GM19043 (cell line): ENCODE measurements around the gene THSD7A.
A peak's percentile ranks its signal among the peaks of the same experiment; 100 is the strongest.

ENCODE experiments used
- ATAC-seq: cut with Tn5 transposase; IDR thresholded peaks from one replicate; pipeline ENCODE4 v1.9.1; 2021; ENCODE audit warnings: low read depth; ENCODE audit not compliant: unreplicated experiment

The THSD7A gene

DNA sequence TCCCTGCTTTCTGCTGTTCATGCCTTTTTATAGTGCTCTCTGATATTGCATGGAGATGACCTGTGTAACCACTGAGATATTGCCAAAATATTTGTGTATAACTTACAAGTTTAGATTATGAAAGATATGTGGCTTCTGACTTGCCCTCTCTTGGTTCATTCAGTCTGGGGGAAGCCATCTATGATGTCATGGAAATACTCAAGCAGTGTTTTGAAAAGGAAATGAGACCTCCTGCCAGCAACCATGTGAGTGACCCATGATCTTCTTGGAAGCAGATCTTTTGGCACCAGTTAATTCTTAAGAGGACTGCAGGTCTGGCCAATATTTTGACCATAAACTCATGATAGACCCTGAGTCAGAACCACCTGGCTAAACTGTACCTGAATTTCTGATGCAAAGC lies 183.0 kb downstream of the THSD7A start:
- ATAC-seq: no peak

DNA sequence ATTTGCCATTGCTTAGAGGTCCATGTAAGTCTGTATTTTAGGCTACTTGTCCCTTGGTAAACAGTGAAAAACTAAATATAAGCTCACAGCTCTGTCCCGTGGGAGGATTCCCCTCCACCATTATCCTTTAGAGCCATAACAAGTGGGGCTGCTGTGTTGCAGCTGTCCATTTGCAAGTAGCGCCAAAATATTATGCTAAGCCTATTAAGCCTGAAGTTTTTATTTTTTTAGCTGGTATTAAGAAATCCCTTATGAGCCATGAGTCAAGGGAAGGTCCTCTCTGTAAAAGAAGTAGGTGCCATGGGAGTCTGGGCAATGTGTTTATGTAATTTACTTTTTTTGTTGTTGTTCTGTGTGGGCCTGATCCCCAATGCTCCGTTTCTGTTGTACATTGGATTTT lies 183.9 kb downstream of the THSD7A start:
- ATAC-seq: no peak

DNA sequence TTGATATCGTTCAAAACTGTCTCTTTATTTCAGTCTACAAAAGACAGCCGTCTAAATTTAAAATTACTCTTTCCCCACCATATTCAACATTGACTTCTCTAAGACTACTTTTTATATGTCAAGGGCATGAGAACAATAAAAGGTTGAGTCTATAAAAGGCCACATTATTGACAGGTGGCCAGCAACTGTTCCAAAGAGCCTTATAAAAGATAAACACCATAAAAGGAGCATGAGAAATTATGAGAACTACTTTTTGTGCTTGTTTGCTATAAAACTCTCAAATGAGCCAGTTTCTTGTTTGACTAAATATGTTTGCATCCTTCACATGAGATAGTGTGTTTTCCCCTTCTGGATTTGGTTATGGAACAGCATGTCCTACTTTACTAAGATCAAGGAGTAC lies 189.2 kb downstream of the THSD7A start:
- ATAC-seq: no peak

DNA sequence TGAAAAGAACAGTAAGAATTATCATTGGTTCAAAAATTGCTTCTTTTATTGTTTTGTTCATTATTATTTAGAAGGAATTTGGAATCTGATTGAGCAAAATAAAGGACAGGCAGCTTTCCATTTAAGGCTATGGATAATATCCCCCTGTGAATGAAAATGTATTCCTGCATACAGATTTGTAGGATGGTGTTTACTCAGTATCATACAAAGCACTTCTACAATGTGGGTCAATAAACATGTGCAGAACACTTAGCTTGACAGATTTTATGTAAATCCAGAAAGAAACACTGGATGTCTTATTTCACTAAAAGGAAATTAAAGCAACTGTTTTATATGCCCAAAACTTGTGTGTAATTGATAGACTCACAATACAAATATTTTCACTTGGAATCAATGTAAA lies 189.7 kb downstream of the THSD7A start:
- ATAC-seq: no peak

DNA sequence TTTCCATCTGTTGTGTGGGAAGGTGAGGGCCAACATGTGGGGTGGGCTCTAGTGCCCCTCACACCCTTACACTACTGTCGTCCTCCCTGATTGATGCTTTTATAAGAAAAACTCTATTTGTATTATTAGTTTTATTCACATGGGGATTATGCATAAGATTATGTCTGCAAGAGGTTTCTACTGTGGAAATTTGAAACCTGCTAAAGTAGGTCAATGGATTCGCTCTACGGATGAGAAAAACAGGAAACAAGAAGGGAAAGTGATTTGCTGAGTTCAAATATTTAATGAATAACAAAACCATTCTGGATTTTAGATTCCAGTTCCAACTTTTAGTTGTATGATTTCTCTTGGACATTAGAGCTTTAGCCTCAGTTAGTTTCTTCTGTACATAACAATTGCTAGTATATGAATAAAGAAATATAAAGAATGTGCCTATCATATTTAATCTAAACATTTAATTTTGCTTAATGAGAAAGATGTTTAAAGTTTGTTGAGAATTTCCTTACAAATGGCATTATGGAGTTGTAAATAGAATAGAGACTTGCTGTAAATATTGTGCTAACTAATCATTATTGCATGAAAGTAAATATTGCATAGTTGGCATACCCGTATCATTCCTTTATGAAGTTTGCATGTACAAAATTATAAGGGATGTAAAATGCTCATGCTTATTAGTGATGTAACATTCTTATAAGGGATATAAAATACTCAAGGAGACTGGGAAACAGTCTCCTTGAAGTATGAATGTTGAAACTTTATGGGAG lies 193.8 kb downstream of the THSD7A start:
- ATAC-seq: no peak

DNA sequence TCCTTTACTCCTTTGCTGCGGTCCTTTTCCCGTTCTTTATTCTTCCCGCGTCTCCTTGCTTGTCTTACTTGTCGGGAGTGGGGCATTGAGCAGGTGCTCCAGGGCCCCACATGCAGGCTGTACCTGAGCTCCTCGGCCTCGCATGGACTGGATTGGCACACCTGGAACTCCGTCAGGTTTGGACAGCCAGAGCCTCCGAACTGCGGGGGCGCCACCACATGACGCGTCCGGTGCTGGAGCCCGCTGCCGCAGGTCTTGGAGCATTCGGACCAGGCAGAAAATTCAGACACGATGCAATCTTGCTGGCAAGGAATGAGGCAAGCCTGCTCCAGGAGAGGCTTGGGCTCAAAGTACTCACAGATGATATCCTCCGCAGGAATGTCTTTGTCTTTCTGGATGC lies 195.7 kb downstream of the THSD7A start:
- ATAC-seq: no peak

DNA sequence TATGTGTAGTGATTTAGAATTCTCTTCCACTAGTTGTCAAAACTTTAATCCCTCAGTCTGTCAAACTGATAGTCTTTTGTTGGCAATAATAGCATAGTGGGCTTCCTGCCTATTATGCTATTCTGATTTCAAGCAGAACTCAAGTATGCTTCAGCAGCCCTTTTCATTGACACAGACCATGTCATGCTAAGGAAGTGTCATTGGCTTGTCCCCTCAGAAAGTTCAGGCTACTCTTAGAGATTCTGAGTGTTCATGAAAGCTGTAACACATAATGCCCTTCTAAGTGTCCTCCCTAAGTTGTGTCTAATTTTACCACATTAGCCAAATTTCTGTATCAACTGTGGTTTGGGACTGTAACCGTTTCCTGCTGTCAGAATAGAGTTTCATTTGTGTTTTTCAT lies 198.7 kb downstream of the THSD7A start:
- ATAC-seq: no peak

DNA sequence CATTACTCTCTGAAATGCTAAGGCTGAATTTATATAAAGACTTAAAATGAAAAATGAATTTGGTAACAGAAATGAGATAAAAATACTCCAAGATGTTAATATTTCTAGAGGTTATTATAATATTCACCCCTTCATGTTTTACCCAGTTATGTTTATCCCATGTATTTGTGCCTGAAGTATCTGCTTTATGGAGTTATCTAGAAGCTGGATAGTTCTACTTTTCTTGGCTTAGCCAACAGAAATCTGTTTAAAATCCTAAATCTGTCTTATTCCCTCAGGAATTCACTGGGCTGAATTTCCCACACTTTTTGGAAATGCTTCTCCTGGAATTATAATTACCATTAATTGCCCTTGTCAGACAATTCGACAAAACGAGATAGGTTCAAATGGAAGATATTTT lies 201.6 kb downstream of the THSD7A start:
- no peak for ATAC-seq

DNA sequence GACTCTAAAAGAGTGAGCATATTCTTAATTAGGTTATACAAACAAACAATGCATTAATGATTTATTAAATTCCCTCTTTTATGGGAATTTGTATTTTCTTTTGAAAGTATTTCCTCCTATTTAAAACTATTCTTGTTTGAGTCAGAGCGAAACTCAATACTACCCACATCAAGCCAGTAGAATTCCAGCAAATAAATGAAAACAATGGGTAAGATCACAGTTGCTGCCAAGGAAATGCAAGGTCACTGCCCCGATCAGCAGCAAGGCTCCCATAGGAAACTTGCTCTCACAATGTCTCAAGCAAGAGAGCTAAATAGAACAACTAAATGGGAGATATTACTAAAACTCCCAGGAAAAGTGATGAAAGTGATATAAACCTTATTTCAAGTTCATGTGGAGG lies 206.3 kb downstream of the THSD7A start:
- no peak for ATAC-seq

DNA sequence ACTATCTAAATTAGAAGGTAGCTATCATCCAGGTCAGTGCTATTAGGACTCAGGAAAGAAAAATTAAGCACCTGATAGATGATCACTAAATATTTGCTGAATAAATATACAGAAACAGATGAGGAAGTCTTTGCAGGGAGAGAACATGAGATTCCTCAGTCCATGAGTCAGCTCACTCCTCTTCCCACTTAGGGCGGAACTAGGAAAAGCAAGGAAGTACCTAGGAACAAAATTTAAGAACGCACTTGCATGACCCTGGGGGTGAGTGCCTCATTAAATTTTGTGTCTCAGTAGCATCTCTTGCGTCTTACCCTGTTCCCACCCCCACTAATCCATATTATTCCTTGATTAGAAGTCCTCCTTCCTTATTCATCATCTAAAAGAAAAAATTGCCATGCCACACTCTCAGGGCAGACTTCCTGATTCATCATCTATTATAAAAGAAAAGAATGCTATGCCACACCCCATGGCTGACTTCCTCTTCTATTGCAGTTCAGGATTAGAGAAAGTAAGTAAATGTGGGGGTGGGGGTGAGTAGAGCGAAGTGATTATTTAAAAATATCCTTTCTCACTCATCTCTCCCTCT lies 208.8 kb downstream of the THSD7A start:
- no peak for ATAC-seq

DNA sequence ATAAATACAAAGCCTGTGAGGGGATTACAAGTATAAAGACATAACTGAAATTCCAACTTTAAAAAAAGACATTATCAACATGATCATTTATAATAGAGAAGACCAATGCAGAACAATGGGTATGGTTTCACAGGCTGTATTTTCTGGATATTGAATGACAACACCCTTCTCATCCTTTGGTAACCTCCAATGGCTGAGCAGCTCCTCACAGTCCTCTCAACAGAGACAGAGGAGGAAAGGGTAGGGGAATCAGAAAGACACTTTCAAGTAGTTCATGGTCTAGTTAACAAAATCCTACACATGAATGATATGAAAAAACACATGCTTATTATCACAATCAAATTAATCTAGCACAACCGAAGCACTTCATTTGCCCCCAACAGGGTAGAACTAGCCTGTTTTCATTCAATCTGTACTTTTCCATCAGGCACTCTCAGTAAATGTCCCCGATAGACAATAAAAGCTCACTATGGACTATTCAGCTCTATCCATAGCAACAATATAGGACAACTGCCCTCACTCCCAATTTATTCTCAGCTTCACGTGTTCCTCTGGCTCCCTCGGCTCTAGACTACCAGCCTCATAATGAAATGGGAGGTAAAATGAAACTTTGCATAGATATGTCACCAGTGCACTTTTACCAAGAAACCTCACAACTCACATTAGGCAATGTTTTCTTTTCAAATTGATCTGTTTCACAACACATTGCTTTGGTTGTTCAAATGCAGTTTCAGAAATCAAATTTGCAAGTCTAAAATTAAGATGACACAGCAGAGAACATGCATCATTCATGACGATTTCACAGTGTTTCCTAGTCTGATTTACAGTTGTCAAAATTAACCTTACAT lies 211.4 kb downstream of the THSD7A start:
- no peak for ATAC-seq

DNA sequence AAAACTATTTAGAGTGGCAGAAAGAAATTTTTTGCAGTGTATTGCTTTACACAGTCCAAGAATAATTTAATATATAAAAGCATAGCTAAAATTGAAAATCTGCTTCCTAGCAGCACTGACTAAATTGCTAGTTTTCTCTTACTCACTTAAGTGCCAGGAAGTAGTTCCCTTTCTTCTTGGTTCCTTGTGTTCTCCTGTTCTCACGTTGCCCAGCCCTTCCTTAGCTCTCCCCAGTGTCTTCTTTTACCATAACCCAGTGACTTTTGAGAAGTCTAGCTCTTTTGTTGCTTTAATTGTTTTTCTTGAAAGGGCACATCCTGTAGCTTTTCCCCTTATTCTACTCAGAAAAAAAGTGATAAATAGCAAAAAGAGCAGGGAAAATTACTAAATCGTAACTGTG lies 215.5 kb downstream of the THSD7A start:
- ATAC-seq: no peak

DNA sequence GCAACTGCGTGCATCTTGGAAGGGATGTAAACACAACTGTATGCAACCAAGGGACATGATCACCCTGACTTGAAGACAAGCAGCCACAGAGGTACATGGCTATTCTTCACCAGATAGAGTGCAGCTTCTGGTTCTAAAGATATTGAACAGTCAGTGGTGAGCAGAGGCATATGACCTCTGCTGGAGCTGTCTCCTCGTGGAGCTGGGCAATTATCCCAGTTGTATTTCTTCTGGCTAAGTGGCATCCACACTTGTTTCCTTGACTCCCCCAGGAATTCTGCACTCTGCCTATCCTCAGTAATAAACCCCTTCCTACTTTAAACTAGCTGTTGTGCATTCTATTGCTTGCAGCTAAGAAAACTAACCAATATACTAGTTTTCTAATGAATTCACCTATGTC lies 216.8 kb downstream of the THSD7A start:
- ATAC-seq: no peak

DNA sequence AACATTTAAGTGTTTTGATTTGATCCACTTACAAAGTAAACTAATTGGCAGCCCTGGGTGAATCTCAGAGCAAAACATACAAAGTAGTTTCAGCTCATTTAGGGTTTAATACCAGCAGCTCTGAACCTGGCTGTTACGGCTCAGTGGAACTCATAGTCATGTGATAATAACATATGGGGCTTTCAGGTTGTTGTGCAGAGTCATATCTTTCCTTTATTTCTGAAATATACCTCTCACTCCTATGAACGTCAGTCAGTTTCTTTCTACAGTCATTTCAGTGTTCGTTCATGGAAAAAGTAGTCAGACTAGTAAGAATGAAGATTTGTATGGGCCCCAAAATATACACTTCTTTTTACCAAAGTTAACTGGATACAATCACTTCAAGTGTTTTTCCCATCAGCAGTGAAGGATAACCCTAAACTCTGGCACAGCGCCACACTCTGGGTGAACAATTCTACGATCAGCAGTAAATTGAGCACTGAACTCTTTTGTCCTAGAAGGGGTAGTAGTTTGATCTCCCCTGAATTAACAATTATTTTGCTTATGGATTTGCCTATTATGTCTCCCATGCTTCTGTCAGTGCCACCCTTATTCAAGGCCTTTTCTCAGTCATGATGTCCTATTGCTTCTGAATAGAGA lies 218.6 kb downstream of the THSD7A start:
- peak; percentile 76 for ATAC-seq

DNA sequence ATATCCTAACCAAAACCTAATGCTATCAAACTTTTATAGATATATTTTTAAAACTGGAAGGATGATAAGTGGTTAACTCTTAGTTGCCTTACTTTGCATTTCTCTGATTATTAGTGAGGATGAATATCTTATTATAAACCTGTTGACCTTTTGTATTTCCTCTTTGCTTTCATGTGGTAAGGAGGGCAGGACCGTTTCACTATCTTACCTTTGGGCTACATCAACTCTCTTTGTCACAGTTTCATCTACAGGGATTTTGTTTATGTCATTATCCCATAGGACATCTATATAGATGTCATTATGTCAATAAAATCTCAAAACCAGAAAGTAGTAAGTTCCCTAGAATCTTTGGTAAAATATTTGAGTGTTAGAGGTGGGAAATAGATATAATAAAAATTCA lies 219.3 kb downstream of the THSD7A start:
- peak; percentile 23 for ATAC-seq

DNA sequence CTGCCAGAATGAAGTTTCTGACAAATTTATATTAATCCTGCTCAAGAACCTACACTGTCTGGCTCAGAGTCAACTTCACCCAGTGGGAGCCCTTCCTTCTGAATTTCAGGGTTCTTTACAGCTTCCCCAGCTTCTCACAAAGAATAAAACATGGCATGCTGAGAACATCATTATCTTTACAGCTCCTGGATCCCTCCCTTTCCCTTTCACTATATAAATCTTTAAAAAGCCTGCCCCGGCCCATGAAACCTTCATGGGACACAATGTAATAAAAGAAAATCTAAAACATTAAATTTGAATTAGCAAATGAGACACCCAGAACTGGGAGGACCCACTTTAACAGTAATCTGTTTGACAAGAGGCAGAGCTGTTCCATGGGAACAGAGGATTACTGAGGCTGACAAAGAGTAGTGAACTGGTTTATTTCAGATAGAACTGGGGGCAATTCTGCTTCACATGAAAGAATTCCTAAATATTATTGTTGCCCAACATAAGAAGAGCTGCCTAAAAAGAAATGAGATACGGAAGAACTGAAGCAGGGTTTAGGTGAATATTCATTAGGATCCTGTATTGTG lies 222.8 kb downstream of the THSD7A start:
- ATAC-seq: no peak

DNA sequence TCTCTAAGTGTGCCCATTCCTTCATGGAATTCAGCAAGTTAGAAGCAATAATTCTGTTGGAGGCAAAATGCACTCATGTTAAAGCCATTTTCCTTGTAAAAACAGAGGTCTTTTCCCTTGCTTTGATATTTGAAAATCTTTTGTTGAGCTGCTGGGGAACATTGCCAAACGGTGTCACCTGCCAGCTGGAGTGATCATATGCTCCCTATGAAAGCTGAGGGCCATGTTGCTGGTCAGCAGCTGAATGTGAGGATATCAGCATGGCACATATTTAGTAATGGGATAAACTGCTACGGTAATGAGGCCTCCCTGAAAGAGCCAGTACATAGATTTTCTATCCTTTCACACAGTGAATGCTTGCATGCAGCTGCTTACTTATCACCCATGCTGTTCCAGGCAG lies 224.3 kb downstream of the THSD7A start:
- ATAC-seq: no peak

DNA sequence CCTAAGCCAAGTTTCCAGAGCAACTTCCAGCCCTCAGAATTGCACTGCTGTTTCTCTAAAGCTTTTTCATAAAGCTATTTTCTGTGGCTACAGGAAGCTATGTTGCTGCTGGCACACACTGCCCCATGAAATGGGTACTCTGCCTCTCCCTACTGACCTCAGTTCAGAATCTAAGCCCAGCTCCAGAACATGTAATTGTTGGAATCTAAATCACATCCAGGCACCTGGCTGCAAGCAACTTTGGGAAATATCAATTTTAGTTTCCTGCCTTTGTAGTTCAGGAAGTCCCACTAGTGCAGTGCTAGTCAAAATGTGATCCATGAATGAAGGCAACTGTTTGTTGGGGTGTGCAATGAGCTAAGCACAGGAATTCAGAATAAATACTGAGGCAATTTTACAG lies 226.2 kb downstream of the THSD7A start:
- no peak for ATAC-seq

DNA sequence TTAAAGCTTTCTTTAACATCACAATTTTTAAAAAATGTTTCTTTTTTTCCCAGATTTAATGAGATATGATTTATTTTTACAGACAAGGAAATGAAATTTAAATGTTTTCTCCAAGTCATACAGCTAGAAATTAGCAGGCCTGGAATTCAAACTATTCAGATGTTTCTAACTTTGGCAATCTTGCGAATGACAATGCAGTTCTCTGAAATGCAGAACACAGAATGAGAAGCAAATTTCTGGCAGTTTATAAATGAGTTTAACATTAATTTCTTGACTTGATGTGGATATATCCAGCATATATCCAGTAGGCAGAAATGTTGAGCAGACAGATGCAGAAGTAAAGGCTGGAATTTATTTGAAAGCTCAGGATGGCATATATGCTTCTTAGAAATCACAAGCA lies 227.5 kb downstream of the THSD7A start:
- ATAC-seq: no peak

DNA sequence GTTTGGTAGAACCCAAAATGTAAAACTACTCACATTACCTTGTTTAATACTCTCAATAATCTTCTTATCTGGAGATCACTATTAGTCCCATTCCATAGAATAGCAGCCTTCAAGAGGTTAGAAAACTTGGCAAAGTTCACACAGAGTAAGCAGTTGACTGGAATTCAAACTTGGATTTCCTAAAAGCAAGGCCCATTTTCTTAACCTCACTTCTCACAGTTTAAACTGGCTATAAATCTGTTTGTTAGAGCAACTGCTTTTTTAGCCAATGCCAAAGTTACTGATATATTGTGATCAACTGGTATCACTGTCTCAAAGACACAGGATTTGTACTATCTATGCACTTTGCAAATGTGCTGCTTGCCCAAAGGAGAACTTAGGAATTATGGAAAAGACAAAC lies 230.2 kb downstream of the THSD7A start:
- no peak for ATAC-seq

DNA sequence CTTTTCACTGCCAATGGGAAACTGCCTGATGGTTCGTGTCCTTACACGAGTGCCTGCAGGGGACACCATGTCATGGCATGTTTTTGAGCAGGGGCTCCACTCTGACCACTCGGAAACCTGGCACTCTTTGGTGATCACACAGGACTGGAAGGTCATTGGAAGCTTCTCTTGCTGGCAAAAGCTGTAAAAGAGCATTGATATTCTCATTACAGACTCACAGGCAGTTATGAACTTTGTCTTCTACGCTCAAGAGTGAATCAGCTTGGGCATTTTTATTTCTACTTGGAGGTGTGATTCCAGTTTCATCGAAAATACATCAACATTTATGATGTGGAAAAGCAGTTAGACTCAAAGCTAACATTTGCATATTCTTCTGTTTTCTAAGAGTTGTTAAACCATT lies 238.7 kb downstream of the THSD7A start:
- no peak for ATAC-seq
